Fibroblast of villous mesenchyme (primary cell): ENCODE data around the gene NRXN3. TPM values are rescaled to one million over a fixed set of nuclear protein-coding genes. Genes with fewer than 3 reads are reported as not detected.

Source experiments
- DNase-seq: peaks from one replicate; pipeline ENCODE4 v3.0.0-alpha.2; 2010; ENCODE audit warnings: low read depth
- H3K4me3 ChIP-seq: 2 replicates; pipeline ENCODE4 v1.5.1; 2011; ENCODE audit warnings: low read depth, mild to moderate bottlenecking, low read length
- total RNA-seq: library from RNA; depleted of rRNA; stranded (reverse); fragments of >200 nt; gene quantifications from 2 replicates; pipeline ENCODE4 v1.2.3, GENCODE V29; 2012
- TF ChIP-seq, protein P1 (sequence below): IDR thresholded peaks from 2 replicates; pipeline ENCODE4 v1.5.1; 2012; ENCODE audit warnings: low read depth, mild to moderate bottlenecking, low read length; ENCODE audit not compliant: insufficient read depth

The NRXN3 gene
- total RNA-seq, 1 donor = 7.3 TPM

DNA sequence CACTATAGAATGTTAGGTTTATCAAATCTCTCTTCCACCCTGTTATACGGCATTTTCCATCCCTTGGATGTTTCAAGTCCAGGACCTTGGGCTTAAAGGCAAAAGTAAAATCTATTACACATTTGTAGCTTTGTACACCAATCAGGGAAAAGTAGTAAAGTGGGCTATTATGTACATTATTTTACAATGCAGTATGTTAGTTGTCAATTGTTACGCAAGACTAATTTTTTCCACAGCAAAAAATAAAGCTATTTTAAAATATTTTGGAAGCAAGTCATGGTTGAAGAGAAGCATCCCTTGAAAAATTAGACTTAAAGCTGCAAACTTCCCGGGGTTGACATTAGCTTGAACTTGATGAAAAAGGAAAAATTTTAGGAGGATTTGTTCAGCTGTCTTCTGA is 1564.9 kb downstream of the NRXN3 start:
- no peak overlapping the region for H3K4me3 ChIP-seq
- no peak for DNase-seq
- TF ChIP-seq, protein P1, sequence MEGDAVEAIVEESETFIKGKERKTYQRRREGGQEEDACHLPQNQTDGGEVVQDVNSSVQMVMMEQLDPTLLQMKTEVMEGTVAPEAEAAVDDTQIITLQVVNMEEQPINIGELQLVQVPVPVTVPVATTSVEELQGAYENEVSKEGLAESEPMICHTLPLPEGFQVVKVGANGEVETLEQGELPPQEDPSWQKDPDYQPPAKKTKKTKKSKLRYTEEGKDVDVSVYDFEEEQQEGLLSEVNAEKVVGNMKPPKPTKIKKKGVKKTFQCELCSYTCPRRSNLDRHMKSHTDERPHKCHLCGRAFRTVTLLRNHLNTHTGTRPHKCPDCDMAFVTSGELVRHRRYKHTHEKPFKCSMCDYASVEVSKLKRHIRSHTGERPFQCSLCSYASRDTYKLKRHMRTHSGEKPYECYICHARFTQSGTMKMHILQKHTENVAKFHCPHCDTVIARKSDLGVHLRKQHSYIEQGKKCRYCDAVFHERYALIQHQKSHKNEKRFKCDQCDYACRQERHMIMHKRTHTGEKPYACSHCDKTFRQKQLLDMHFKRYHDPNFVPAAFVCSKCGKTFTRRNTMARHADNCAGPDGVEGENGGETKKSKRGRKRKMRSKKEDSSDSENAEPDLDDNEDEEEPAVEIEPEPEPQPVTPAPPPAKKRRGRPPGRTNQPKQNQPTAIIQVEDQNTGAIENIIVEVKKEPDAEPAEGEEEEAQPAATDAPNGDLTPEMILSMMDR = no peak

GRCh38 chr14:79740066-79740601 is 1570.0 kb downstream of the NRXN3 start:
- DNase-seq = no peak
- TF ChIP-seq, protein P1 = no peak
- H3K4me3 ChIP-seq = no peak overlapping the region

GRCh38 chr14:79742142-79742541 is 1572.0 kb downstream of the NRXN3 start:
- TF ChIP-seq, protein P1 = no peak

DNA sequence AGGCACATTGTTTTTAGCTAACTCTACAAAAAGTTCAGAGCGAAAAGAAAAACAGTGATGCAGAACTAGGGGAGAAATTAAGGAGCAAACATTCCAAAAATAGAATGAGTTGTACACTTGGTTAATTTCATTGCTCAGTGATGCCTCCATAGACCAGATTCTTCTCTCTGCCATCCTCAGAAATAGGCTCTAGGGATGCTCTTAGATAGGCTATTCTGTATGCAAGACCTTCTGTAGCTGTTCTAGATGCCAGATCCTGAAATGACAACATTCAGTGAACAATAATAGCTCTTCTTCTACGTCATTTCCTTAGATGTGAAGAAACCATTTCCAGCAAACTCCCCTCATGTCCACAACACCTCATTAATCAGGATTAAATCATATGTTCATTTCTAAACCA is 1574.9 kb downstream of the NRXN3 start:
- TF ChIP-seq, protein P1 = no peak
- DNase-seq = no peak
- no peak overlapping the region for H3K4me3 ChIP-seq

More at GRCh38 chr14:79742142-79742541, 1572.0 kb downstream of the NRXN3 start:
- H3K4me3 ChIP-seq = no peak overlapping the region
- DNase-seq = no peak

GRCh38 chr14:79749065-79749464 is 1578.9 kb downstream of the NRXN3 start:
- H3K4me3 ChIP-seq = no peak overlapping the region
- TF ChIP-seq, protein P1 = no peak
- DNase-seq = no peak

GRCh38 chr14:79758985-79759384 is 1588.8 kb downstream of the NRXN3 start:
- TF ChIP-seq, protein P1 = no peak
- DNase-seq = no peak
- no peak overlapping the region for H3K4me3 ChIP-seq

DNA sequence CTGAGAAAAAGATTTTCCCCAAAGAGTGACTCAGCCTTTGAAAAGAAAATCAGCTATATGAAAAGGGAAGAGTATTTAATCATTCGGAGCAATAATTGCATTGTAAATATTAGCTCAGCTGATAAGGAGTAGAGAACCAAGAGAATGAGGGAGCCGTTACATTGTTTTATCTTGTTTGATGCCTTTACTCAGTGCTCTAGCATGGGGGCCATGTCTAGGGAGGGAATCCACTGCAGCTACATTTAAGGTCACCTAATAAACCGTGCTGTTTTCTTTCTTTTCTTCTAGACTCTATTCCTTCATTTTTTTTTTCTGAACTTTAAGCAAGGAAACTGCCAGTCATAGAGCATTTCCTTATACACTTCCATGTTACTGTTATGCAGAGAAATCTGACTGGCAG is 1594.2 kb downstream of the NRXN3 start:
- DNase-seq = no peak
- TF ChIP-seq, protein P1 = no peak
- no peak overlapping the region for H3K4me3 ChIP-seq
